CD4-positive, alpha-beta T cell treated with Interleukin-15 for 4 hours (primary cell): ENCODE data around the gene PI4KA.
"Not testable (repeated sequence)": the region's sequence is repeated elsewhere in the genome, so short reads cannot be mapped to it uniquely, and the experiment has no call there.

Source experiments
- DNase-seq: peaks from one replicate; pipeline ENCODE4 v3.0.0-alpha.2; 2020; ENCODE audit warnings: low spot score

Gene PI4KA

GRCh38 chr22:20690586-20691317 lies 167.9 kb downstream of the PI4KA start:
- DNase-seq = not testable (repeated sequence)

GRCh38 chr22:20687356-20688172 lies 171.0 kb downstream of the PI4KA start:
- not testable (repeated sequence) for DNase-seq

DNA sequence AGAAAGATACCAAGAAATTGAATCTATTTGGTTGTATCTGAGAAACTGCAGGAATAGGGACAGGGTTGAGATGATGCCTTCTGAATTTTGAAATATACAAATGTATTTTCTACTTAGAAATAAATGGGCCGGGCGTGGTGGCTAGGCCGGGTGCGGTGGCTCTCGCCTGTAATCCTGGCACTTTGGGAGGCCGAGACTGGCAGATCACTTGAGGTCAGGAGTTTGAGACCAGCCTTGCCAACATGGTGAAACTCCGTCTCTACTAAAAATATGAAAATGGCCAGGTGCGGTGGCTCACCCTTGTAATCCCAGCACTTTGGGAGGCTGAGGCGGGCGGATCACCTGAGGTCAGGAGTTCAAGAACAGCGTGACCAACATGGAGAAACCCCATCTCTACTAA lies 172.8 kb downstream of the PI4KA start:
- DNase-seq = not testable (repeated sequence)

DNA sequence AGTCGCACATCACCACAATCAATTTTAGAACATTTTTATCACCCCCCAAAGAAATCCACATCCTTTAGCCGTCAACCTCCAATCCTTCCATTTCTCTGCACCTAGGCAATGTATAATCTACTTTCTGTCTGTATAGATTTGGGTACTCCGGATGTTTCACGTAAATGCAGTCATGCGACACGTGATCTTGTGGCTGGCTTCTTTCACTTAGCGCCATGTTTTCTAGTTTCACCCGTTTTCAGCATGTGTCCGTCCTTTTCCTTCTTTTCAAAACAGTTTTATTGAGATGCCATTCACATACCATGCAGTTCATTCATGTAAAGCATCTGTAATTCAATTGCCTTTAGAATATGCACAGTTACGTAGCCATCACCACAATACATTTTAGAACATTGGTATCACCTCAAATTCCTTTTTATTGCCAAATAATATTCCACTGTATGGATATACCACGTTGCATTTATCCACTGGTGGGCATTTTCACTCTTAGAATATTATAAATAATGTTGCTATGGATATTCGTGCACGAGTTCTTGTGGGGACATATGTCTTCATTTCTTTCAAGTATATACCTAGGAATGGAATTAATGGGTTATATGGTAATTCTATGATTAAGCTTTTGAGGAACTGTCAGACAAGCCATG lies 179.7 kb downstream of the PI4KA start:
- DNase-seq = not testable (repeated sequence)

DNA sequence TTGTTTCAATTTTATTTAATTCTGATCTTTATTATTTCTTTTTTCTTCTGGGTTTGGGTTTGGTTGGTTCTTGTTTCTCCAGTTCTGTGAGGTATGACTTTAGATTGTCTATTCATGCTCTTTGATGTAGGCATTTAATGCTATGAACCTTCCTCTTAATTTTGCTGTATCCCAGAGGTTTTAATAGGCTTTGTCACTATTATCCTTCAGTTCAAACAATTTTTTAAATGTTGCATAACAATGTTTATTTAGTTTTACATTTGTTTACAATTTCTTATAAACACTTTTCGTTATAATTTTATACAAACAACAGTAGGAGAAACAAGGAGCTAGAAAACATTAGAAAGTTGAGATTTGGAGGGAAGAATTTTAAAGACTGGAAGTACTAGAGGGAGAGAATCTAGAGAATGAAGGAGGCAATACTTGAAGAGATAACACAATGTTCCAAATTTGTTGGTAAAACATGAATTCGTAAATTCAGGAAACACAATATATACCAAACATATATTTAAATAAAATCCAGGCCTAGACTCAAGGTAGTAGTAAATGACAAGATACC lies 180.8 kb downstream of the PI4KA start:
- no peak for DNase-seq

GRCh38 chr22:20675613-20676012 lies 183.0 kb downstream of the PI4KA start:
- not testable (repeated sequence) for DNase-seq

GRCh38 chr22:20674998-20675397 lies 183.6 kb downstream of the PI4KA start:
- no peak for DNase-seq

GRCh38 chr22:20673295-20674195 lies 185.1 kb downstream of the PI4KA start:
- no peak for DNase-seq

DNA sequence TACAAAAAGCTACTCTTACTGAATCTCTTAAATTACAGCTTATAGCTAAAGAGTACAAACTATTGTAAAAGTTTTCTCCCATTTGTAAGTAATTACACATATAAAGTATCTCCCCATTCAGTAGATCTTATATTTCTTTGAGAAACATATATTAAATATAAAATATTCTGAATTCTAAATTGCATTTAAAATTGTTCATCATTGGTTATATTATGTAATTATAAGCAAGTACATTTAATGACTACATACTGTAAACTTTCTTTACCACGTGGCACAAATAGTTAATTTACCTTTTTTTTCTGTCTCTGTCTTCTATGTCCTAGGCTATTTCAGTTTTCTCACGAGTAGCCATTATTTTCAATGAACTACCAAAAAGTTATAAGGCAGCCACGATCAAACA lies 185.9 kb downstream of the PI4KA start:
- DNase-seq = no peak

DNA sequence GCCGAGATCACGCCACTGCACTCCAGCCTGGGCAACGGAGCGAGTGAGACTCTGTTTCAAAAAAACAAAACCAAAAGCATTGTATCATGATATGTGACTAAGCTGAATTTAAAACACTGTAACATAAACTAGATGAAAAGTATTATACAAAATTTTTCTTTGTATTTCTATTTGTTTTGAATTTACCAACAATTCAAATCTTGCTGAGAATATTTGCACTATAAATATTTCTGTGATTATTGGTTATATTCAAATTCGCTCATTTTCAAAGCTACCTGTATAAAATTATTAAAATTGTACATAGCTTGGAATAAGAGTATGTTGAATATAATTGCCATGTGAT lies 186.6 kb downstream of the PI4KA start:
- no peak for DNase-seq

- DNase-seq = no peak
Observed at GRCh38 chr22:20671409-20672081, 187.1 kb downstream of the PI4KA start.

- DNase-seq = not testable (repeated sequence)
Observed at GRCh38 chr22:20670457-20671261, 188.0 kb downstream of the PI4KA start.

- DNase-seq = not testable (repeated sequence)
Observed at GRCh38 chr22:20669884-20670283, 188.7 kb downstream of the PI4KA start.

DNA sequence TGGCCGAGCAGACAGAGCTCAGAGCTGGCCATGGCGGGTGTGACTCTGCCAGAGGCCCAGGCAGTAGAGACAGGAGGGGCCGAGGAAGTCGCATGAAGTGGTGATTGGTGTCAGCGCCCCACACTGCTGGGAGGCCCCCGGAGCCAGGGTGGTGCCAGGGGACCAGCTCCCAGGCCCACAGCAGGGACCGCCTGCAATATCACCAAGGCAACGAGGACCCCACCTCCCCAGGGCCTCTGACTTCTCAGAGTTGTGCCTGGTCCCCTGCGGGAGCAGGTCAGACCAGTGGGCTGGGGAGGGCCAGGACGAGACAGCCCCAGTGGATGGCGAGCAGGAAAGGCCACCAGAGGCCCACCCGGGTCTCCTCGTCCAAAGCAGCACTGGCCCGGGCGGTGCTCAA lies 189.1 kb downstream of the PI4KA start:
- DNase-seq = not testable (repeated sequence)

GRCh38 chr22:20668769-20669168 lies 189.8 kb downstream of the PI4KA start:
- not testable (repeated sequence) for DNase-seq

GRCh38 chr22:20668226-20668625 lies 190.4 kb downstream of the PI4KA start:
- DNase-seq = not testable (repeated sequence)

GRCh38 chr22:20667548-20667947 lies 191.1 kb downstream of the PI4KA start:
- not testable (repeated sequence) for DNase-seq

GRCh38 chr22:20666560-20666959 lies 192.1 kb downstream of the PI4KA start:
- DNase-seq = no peak

DNA sequence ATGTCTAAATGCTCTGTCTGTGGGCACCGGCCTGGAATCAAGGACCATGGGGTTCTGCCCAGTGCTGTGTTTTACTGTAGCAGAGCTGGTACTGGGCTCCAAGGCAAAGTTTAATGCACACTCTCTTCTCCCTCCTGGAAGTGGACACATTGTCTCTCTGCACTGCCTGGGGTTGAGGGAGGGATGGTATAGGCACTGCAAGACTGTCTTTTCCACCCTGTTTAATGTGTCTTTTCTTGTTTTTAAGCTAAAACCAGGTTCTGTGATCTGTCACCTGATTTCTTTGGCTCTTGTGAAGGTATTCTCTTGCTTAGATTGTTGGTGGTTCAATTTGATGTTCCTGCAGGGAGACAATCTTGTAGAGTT lies 194.0 kb downstream of the PI4KA start:
- DNase-seq = no peak

GRCh38 chr22:20663941-20664593 lies 194.5 kb downstream of the PI4KA start:
- DNase-seq = no peak
